OCI-LY7 (cell line): ENCODE results near the gene POLR2L. TPM values are rescaled to one million over a fixed set of nuclear protein-coding genes. Genes with fewer than 3 reads are reported as not detected.

ENCODE experiments used
- BruUV-seq: library from RNA; stranded (reverse); fragments of 400-500 nt; replicated peaks from 2 replicates; lab custom pipeline; 2021; lab: Mats Ljungman, UMichigan
- CTCF ChIA-PET: fragments of 300-600 bp; sonication (Branson Sonifier 250); formaldehyde crosslinking; loops from one replicate; lab custom pipeline; 2022; ENCODE audit warnings: antibody characterized with exemption; ENCODE audit not compliant: unreplicated experiment; lab: Charles Lee
- POLR2A ChIA-PET: fragments of 300-600 bp; sonication (Branson Sonifier 250); formaldehyde crosslinking; loops from one replicate; lab custom pipeline; 2022; ENCODE audit warnings: antibody characterized with exemption; lab: Charles Lee
- DNase-seq: peaks from one replicate; pipeline ENCODE4 v3.0.0-alpha.2; 2015; ENCODE audit warnings: low spot score
- H2AFZ ChIP-seq: fragments of 200-600 bp; sonication (generic), shearing (Covaris generic); 2 replicates; pipeline ENCODE4 v1.6.1; 2014; ENCODE audit warnings: mild to moderate bottlenecking, antibody characterized with exemption, low read length, moderate library complexity
- H3K27ac ChIP-seq: fragments of 200-600 bp; sonication (generic); 2 replicates; pipeline ENCODE4 v1.5.1; 2014; ENCODE audit warnings: mixed run types, low read depth, mild to moderate bottlenecking, moderate library complexity, low read length, inconsistent platforms; ENCODE audit not compliant: poor library complexity, severe bottlenecking
- H3K36me3 ChIP-seq: fragments of 200-600 bp; sonication (generic); 2 replicates; pipeline ENCODE4 v1.6.1; 2014; ENCODE audit warnings: mild to moderate bottlenecking, antibody characterized with exemption, low read length, moderate library complexity, mixed read lengths; ENCODE audit not compliant: insufficient read depth
- H3K4me1 ChIP-seq: fragments of 200-600 bp; sonication (generic); 2 replicates; pipeline ENCODE4 v1.5.1; 2014; ENCODE audit warnings: mild to moderate bottlenecking, low read length; ENCODE audit not compliant: insufficient read depth, poor library complexity, severe bottlenecking
- H3K4me2 ChIP-seq: fragments of 200-600 bp; sonication (generic); 2 replicates; pipeline ENCODE4 v1.6.1; 2014; ENCODE audit warnings: mild to moderate bottlenecking, low read length
- H3K4me3 ChIP-seq: fragments of 200-600 bp; sonication (generic); 2 replicates; pipeline ENCODE4 v1.5.1; 2014; ENCODE audit warnings: mild to moderate bottlenecking, low read depth, low read length; ENCODE audit not compliant: poor library complexity, severe bottlenecking
- H3K79me2 ChIP-seq: fragments of 200-600 bp; sonication (generic); 2 replicates; pipeline ENCODE4 v1.6.1; 2016; ENCODE audit warnings: low read depth, mild to moderate bottlenecking, low read length, moderate library complexity, mixed read lengths; ENCODE audit not compliant: insufficient read depth
- H3K9me2 ChIP-seq: fragments of 200-600 bp; sonication (generic); 2 replicates; pipeline ENCODE4 v1.6.1; 2016; ENCODE audit warnings: mild to moderate bottlenecking, low read length, mixed read lengths; ENCODE audit not compliant: insufficient read depth
- H3K9me3 ChIP-seq: fragments of 200-600 bp; sonication (generic); 2 replicates; pipeline ENCODE4 v1.6.1; 2014; ENCODE audit warnings: mild to moderate bottlenecking, mixed run types, low read length, mixed read lengths
- H4K20me1 ChIP-seq: fragments of 200-600 bp; sonication (generic); 2 replicates; pipeline ENCODE4 v1.6.1; 2014; ENCODE audit warnings: mild to moderate bottlenecking, antibody characterized with exemption, low read length, moderate library complexity, mixed read lengths; ENCODE audit not compliant: insufficient read depth
- CTCF ChIP-seq: fragments of 200-600 bp; sonication (generic); conservative IDR thresholded peaks from 2 replicates; pipeline ENCODE4 v1.5.1; 2014; ENCODE audit warnings: mild to moderate bottlenecking, antibody characterized with exemption, low read length, moderate library complexity, mixed read lengths
- EZH2phosphoT487 ChIP-seq: fragments of 200-600 bp; sonication (generic); IDR thresholded peaks from 2 replicates; pipeline ENCODE4 v1.6.1; 2018; ENCODE audit warnings: low read depth, borderline replicate concordance, mild to moderate bottlenecking, mixed run types, antibody characterized with exemption, low read length, moderate library complexity, mixed read lengths
- intact Hi-C: fragments of 100-400 bp; cut with micrococcal nuclease; formaldehyde crosslinking; loops from one replicate; pipeline ENCODE4 v1.10.0; 2022; ENCODE audit not compliant: unreplicated experiment
- total RNA-seq, 2 experiments: library from RNA; depleted of rRNA in 1 of 2; stranded (reverse); fragments of >200 nt in 1 of 2; shearing (Covaris generic) in 1 of 2; gene quantifications; 2 replicates each; pipeline ENCODE4 v1.2.3, GENCODE V29; 2014 to 2022

Gene POLR2L
- total RNA-seq, 2 experiments from 2014 or later: 88.3 to 206 TPM

GRCh38 chr11:792535-792821, 49.9 kb downstream of the POLR2L start:
- Histone ChIP-seq H3K27ac (no peak overlapping the region), H2AFZ (no peak overlapping the region), H4K20me1 (no peaks in the 10 kb centered on the region), H3K9me3 (no peaks in the 10 kb centered on the region), H3K9me2 (no peaks in the 10 kb centered on the region), H3K4me2 (no peak overlapping the region), H3K79me2 (peaks cover 22% of the 10 kb centered on the region), H3K4me1 (peaks cover 41% of the 10 kb centered on the region), H3K4me3 (no peak overlapping the region), H3K36me3 (peaks cover 28% of the 10 kb centered on the region; the same call in 1 of the 2 replicates)
- ChIA-PET POLR2A (no interaction called here), CTCF (no interaction called here)
- TF ChIP-seq CTCF (no peak), EZH2phosphoT487 (no peak)
- intact Hi-C loops: no loop called here
- no peak for DNase-seq
- no TSS peak for BruUV-seq

GRCh38 chr11:791658-792534, 50.4 kb downstream of the POLR2L start:
- Histone ChIP-seq H3K79me2 (peaks cover 20% of the 10 kb centered on the region), H3K4me1 (peaks cover 41% of the 10 kb centered on the region), H2AFZ (no peak overlapping the region), H3K9me3 (no peaks in the 10 kb centered on the region), H3K4me2 (no peak overlapping the region), H3K9me2 (no peaks in the 10 kb centered on the region), H3K27ac (no peak overlapping the region), H4K20me1 (no peaks in the 10 kb centered on the region), H3K36me3 (peaks cover 30% of the 10 kb centered on the region; the same call in 1 of the 2 replicates), H3K4me3 (no peak overlapping the region)
- intact Hi-C loops: no loop called here
- TF ChIP-seq CTCF: no peak
- no peak for TF ChIP-seq EZH2phosphoT487
- DNase-seq: no peak
- POLR2A ChIA-PET: no interaction called here
- CTCF ChIA-PET: no interaction called here
- no TSS peak for BruUV-seq
